Suprapubic skin (tissue), 4 donors: ENCODE measurements around the gene TSN.

Experiments
- EP300 ChIP-seq: sonication (generic); formaldehyde crosslinking; IDR thresholded peaks from one replicate; pipeline ENCODE4 v1.6.1; 2017; ENCODE audit warnings: antibody characterized with exemption
- POLR2A ChIP-seq, 2 donors: fragments of 450-650 bp; IDR thresholded peaks; one replicate each; pipeline ENCODE4 v1.6.1; 2017; ENCODE audit warnings: antibody characterized with exemption in 2 of 2, mild to moderate bottlenecking in 2 of 2, moderate library complexity in 2 of 2
- POLR2AphosphoS5 ChIP-seq, 3 donors: sonication (generic); formaldehyde crosslinking; IDR thresholded peaks; one replicate each; pipeline ENCODE4 v1.6.1; 2017; ENCODE audit warnings: antibody characterized with exemption in 3 of 3
- TF ChIP-seq, protein P1 (sequence below), 2 donors: fragments of 200-600 bp in 1 of 2; fragments of 450-650 bp in 1 of 2; sonication (generic) in 1 of 2; IDR thresholded peaks; one replicate each; pipeline ENCODE4 v1.5.1; 2016 to 2019; ENCODE audit warnings: antibody characterized with exemption in 2 of 2, mild to moderate bottlenecking in 1 of 2, moderate library complexity in 1 of 2

DNA sequence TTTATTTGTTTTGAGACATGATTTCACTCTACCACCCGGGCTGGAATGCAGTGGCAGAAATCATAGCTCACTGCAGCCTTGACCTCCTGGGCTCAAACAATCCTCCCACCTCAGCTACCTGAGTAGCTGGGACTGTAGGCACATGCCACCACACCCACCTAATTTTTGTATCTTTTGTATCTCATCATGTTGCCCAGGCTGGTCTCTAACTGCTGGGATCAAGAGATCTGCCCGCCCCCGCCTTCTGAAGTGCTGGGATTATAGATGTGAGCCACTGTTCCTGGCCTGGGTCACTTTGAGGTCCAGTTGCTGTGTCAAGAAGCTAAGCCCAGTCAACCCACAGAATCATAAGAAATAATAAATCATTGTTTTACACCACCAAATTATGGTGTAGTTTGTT, 38.4 kb downstream of the TSN start:
- TF ChIP-seq, protein P1, sequence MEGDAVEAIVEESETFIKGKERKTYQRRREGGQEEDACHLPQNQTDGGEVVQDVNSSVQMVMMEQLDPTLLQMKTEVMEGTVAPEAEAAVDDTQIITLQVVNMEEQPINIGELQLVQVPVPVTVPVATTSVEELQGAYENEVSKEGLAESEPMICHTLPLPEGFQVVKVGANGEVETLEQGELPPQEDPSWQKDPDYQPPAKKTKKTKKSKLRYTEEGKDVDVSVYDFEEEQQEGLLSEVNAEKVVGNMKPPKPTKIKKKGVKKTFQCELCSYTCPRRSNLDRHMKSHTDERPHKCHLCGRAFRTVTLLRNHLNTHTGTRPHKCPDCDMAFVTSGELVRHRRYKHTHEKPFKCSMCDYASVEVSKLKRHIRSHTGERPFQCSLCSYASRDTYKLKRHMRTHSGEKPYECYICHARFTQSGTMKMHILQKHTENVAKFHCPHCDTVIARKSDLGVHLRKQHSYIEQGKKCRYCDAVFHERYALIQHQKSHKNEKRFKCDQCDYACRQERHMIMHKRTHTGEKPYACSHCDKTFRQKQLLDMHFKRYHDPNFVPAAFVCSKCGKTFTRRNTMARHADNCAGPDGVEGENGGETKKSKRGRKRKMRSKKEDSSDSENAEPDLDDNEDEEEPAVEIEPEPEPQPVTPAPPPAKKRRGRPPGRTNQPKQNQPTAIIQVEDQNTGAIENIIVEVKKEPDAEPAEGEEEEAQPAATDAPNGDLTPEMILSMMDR (IDR thresholded peaks at IDR 0.05) = no peak
- TF ChIP-seq POLR2A (IDR thresholded peaks at IDR 0.05) (no peak), EP300 (no peak), POLR2AphosphoS5 (IDR thresholded peaks at IDR 0.05) (no peak)
